H9 (cell line): ENCODE data around the gene LBHD2. TPM values are rescaled to one million over a fixed set of nuclear protein-coding genes. Genes with fewer than 3 reads are reported as not detected.

ENCODE experiments used
- DNase-seq: peaks from one replicate; pipeline ENCODE4 v3.0.0-alpha.2; 2017
- H2AFZ ChIP-seq: one replicate; pipeline ENCODE4 v1.6.1; 2013; ENCODE audit warnings: mild to moderate bottlenecking, low read length, control low read depth, moderate library complexity
- H2AK5ac ChIP-seq: 2 replicates; pipeline ENCODE4 v1.6.1; 2013; ENCODE audit warnings: low read length, control low read depth, mixed read lengths; ENCODE audit not compliant: insufficient read length
- H2BK120ac ChIP-seq: one replicate; pipeline ENCODE4 v1.6.1; 2013; ENCODE audit warnings: low read depth, mild to moderate bottlenecking, low read length, control low read depth, inconsistent platforms; ENCODE audit not compliant: poor library complexity, severe bottlenecking
- H2BK12ac ChIP-seq: 2 replicates; pipeline ENCODE4 v1.6.1; 2013; ENCODE audit warnings: low read length, control low read depth, mixed read lengths, low read depth; ENCODE audit not compliant: insufficient read length
- H2BK15ac ChIP-seq: 2 replicates; pipeline ENCODE4 v1.6.1; 2013; ENCODE audit warnings: low read depth, low read length, control low read depth
- H2BK20ac ChIP-seq: one replicate; pipeline ENCODE4 v1.6.1; 2013; ENCODE audit warnings: low read depth, mild to moderate bottlenecking, low read length, control low read depth, inconsistent platforms; ENCODE audit not compliant: poor library complexity, severe bottlenecking
- H2BK5ac ChIP-seq: 2 replicates; pipeline ENCODE4 v1.6.1; 2013; ENCODE audit warnings: low read length, control low read depth, mixed read lengths; ENCODE audit not compliant: insufficient read length
- H3K14ac ChIP-seq: 2 replicates; pipeline ENCODE4 v1.6.1; 2013; ENCODE audit warnings: low read length, control low read depth; ENCODE audit not compliant: insufficient read depth
- H3K18ac ChIP-seq: 2 replicates; pipeline ENCODE4 v1.6.1; 2013; ENCODE audit warnings: low read depth, mild to moderate bottlenecking, mixed read lengths, low read length, control low read depth; ENCODE audit not compliant: insufficient read length
- H3K23ac ChIP-seq: 2 replicates; pipeline ENCODE4 v1.6.1; 2013; ENCODE audit warnings: low read length, control low read depth, mixed read lengths, low read depth; ENCODE audit not compliant: insufficient read length
- H3K23me2 ChIP-seq: 2 replicates; pipeline ENCODE4 v1.6.1; 2013; ENCODE audit warnings: low read depth, mild to moderate bottlenecking, mixed read lengths, low read length, control low read depth; ENCODE audit not compliant: insufficient read length, poor library complexity, severe bottlenecking
- H3K27ac ChIP-seq: 2 replicates; pipeline ENCODE4 v1.5.1; 2013; ENCODE audit warnings: low read length, control low read depth, mixed read lengths, low read depth; ENCODE audit not compliant: insufficient read length
- H3K27me3 ChIP-seq: 2 replicates; pipeline ENCODE4 v1.6.1; 2013; ENCODE audit warnings: low read length, control low read depth, inconsistent platforms; ENCODE audit not compliant: insufficient read depth
- H3K4ac ChIP-seq: 2 replicates; pipeline ENCODE4 v1.6.1; 2013; ENCODE audit warnings: low read depth, mild to moderate bottlenecking, control low read depth, inconsistent platforms, low read length, moderate library complexity
- H3K4me1 ChIP-seq: 2 replicates; pipeline ENCODE4 v1.6.1; 2013; ENCODE audit warnings: low read length, control low read depth, inconsistent platforms; ENCODE audit not compliant: insufficient read depth
- H3K4me2 ChIP-seq: 2 replicates; pipeline ENCODE4 v1.6.1; 2013; ENCODE audit warnings: low read length, control low read depth, mixed read lengths; ENCODE audit not compliant: insufficient read length, insufficient read depth
- H3K56ac ChIP-seq: 2 replicates; pipeline ENCODE4 v1.6.1; 2013; ENCODE audit warnings: low read depth, mild to moderate bottlenecking, mixed read lengths, low read length, control low read depth; ENCODE audit not compliant: insufficient read length
- H3K79me1 ChIP-seq: 2 replicates; pipeline ENCODE4 v1.6.1; 2013; ENCODE audit warnings: low read depth, mild to moderate bottlenecking, moderate library complexity, low read length, control low read depth, inconsistent platforms; ENCODE audit not compliant: insufficient read depth, poor library complexity, severe bottlenecking
- H3K79me2 ChIP-seq: 2 replicates; pipeline ENCODE4 v1.6.1; 2013; ENCODE audit warnings: low read length, control low read depth, inconsistent platforms; ENCODE audit not compliant: insufficient read depth
- H3K9ac ChIP-seq: 2 replicates; pipeline ENCODE4 v1.6.1; 2013; ENCODE audit warnings: low read length, control low read depth, mixed read lengths; ENCODE audit not compliant: insufficient read length; ENCODE audit errors: extremely low read depth
- H3K9me3 ChIP-seq: one replicate; pipeline ENCODE4 v1.6.1; 2013; ENCODE audit warnings: low read depth, low read length, inconsistent platforms; ENCODE audit not compliant: control insufficient read depth
- H3T11ph ChIP-seq: one replicate; pipeline ENCODE4 v1.6.1; 2013; ENCODE audit warnings: mild to moderate bottlenecking, low read length, control low read depth, inconsistent platforms
- H4K20me1 ChIP-seq: one replicate; pipeline ENCODE4 v1.6.1; 2013; ENCODE audit not compliant: control insufficient read depth, insufficient read length, insufficient read depth
- H4K5ac ChIP-seq: 2 replicates; pipeline ENCODE4 v1.6.1; 2013; ENCODE audit warnings: low read depth, mild to moderate bottlenecking, mixed read lengths, low read length, control low read depth; ENCODE audit not compliant: insufficient read length
- H4K8ac ChIP-seq: replicated peaks from 2 replicates; pipeline ENCODE4 v1.6.1; 2013; ENCODE audit warnings: low read length, control low read depth, mixed read lengths, low read depth; ENCODE audit not compliant: insufficient read length
- H4K91ac ChIP-seq: 2 replicates; pipeline ENCODE4 v1.6.1; 2013; ENCODE audit warnings: low read depth, mild to moderate bottlenecking, moderate library complexity, mixed read lengths, low read length, control low read depth; ENCODE audit not compliant: insufficient read length
- H3K27ac Mint-ChIP-seq, 3 experiments: 2 replicates in 2 of 3; 3 replicates in 1 of 3; pipeline ENCODE4 v1.8.0; 2020 to 2021; ENCODE audit warnings: mixed read lengths in 3 of 3, mild to moderate bottlenecking in 1 of 3, moderate library complexity in 1 of 3
- H3K27me3 Mint-ChIP-seq: 2 replicates; pipeline ENCODE4 v1.8.0; 2021; ENCODE audit warnings: low read depth, mild to moderate bottlenecking, moderate library complexity, mixed read lengths
- H3K36me3 Mint-ChIP-seq, 3 experiments: 2 replicates in 2 of 3; 3 replicates in 1 of 3; pipeline ENCODE4 v1.8.0; 2020 to 2021; ENCODE audit warnings: low read depth in 3 of 3, mixed read lengths in 3 of 3; ENCODE audit not compliant: insufficient read depth in 1 of 3
- H3K4me1 Mint-ChIP-seq, 2 experiments: 2 replicates each; pipeline ENCODE4 v1.8.0; 2020; ENCODE audit warnings: mixed read lengths in 2 of 2
- H3K4me3 Mint-ChIP-seq, 2 experiments: 2 replicates in 1 of 2; 3 replicates in 1 of 2; pipeline ENCODE4 v1.8.0; 2020 to 2021; ENCODE audit warnings: mild to moderate bottlenecking in 2 of 2, mixed read lengths in 2 of 2, moderate library complexity in 1 of 2
- H3K9me3 Mint-ChIP-seq, 2 experiments: 2 replicates in 1 of 2; 3 replicates in 1 of 2; pipeline ENCODE4 v1.8.0; 2020; ENCODE audit warnings: mild to moderate bottlenecking in 2 of 2, mixed read lengths in 2 of 2, moderate library complexity in 1 of 2
- WGBS: extraction: QIAGEN DNeasy Blood & Tissue Kit; methylation state at CpG from one replicate; pipeline ENCODE4 v1.1.7; 2013; ENCODE audit warnings: missing lambda C conversion rate, low lambda C conversion rate, mixed read lengths; ENCODE audit not compliant: insufficient read length; ENCODE audit errors: extremely low coverage; 5-methylcytosine and 5-hydroxymethylcytosine counted together
- total RNA-seq: library from RNA; stranded (reverse); gene quantifications from 2 replicates; pipeline ENCODE4 v1.2.1, GENCODE V29; 2021
- TF ChIP-seq, protein P1 (sequence below): fragments of 200-600 bp; sonication (generic); conservative IDR thresholded peaks from 3 replicates; pipeline ENCODE4 v1.8.0; 2021; ENCODE audit warnings: antibody characterized with exemption, mild to moderate bottlenecking

LBHD2 gene
- total RNA-seq, 1 experiment from 2014 or later: not detected

DNA sequence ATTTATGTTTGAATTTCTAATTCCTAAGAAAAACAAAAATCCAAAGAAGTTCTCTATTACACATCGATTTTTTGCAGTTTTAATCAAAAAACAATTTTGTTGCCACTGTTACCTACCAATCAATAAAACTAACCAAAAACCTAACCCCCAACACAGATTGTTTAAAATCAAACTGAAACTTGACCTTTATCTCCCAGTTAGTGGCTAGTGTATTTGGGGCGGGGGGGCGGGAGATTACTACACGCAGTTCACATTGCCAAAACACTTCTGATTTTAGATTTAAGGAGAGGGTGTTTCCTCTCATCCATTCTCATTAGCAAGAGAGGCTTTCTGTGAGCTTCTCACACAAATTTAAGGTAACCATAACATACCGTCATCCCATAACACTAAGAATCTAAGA lies 33.1 kb upstream of the LBHD2 start:
- Histone ChIP-seq H3T11ph (no peak overlapping the region), H2BK20ac (no peak overlapping the region), H2BK120ac (no peak overlapping the region), H3K27me3 (no peaks in the 10 kb centered on the region), H3K23ac (no peak overlapping the region), H3K14ac (no peak overlapping the region), H3K4me1 (no peaks in the 10 kb centered on the region; the same call in 1 of the 2 replicates), H4K91ac (no peak overlapping the region), H3K18ac (no peak overlapping the region), H4K20me1 (no peaks in the 10 kb centered on the region), H2AFZ (no peak overlapping the region), H3K79me1 (peaks cover 14% of the 10 kb centered on the region), H3K4ac (no peak overlapping the region), H4K8ac (no peak overlapping the region), H3K23me2 (no peaks in the 10 kb centered on the region), H4K5ac (no peak overlapping the region), H3K56ac (no peak overlapping the region), H3K4me2 (no peak overlapping the region), H2AK5ac (no peak overlapping the region), H3K27ac (no peak overlapping the region), H2BK12ac (no peak overlapping the region), H3K79me2 (peaks cover 31% of the 10 kb centered on the region; the same call in 1 of the 2 replicates), H3K9me3 (no peaks in the 10 kb centered on the region), H3K9ac (no peak overlapping the region), H2BK15ac (no peak overlapping the region), H2BK5ac (no peak overlapping the region)
- Mint-ChIP-seq H3K36me3 (peaks cover 0 to 13% (median 0%) of the 10 kb centered on the region in 3 experiments; a peak in 5 of 7 replicates), H3K27ac (no peak overlapping the region), H3K27me3 (no peaks in the 10 kb centered on the region), H3K9me3 (no peaks in the 10 kb centered on the region), H3K4me1 (peaks cover 14 to 23% of the 10 kb centered on the region in 2 experiments), H3K4me3 (no peak overlapping the region)
- WGBS: no CpG with 5 or more reads among the region's 5 CpGs
- TF ChIP-seq, protein P1, sequence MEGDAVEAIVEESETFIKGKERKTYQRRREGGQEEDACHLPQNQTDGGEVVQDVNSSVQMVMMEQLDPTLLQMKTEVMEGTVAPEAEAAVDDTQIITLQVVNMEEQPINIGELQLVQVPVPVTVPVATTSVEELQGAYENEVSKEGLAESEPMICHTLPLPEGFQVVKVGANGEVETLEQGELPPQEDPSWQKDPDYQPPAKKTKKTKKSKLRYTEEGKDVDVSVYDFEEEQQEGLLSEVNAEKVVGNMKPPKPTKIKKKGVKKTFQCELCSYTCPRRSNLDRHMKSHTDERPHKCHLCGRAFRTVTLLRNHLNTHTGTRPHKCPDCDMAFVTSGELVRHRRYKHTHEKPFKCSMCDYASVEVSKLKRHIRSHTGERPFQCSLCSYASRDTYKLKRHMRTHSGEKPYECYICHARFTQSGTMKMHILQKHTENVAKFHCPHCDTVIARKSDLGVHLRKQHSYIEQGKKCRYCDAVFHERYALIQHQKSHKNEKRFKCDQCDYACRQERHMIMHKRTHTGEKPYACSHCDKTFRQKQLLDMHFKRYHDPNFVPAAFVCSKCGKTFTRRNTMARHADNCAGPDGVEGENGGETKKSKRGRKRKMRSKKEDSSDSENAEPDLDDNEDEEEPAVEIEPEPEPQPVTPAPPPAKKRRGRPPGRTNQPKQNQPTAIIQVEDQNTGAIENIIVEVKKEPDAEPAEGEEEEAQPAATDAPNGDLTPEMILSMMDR: no peak
- no peak for DNase-seq
